BJ (cell line): ENCODE measurements around the gene ARHGAP26. TPM values are rescaled to one million over a fixed set of nuclear protein-coding genes. Genes with fewer than 3 reads are reported as not detected.

ENCODE experiments used
- CTCF ChIA-PET: fragments of 350-600 bp; formaldehyde crosslinking; extraction: SDS; loops from one replicate; lab custom pipeline; 2021; ENCODE audit warnings: antibody characterized with exemption, inconsistent platforms; lab: Yijun Ruan, JAX
- POLR2A ChIA-PET: fragments of 300-600 bp; sonication (Branson Sonifier 250); formaldehyde crosslinking; extraction: SDS; loops from one replicate; lab custom pipeline; 2021; ENCODE audit warnings: antibody characterized with exemption; lab: Charles Lee
- DNase-seq: peaks from one replicate; pipeline ENCODE4 v3.0.0-alpha.2; 2011; ENCODE audit warnings: low read depth
- H3K27me3 ChIP-seq: 2 replicates; pipeline ENCODE4 v1.6.0; 2011; ENCODE audit warnings: low read length; ENCODE audit not compliant: control insufficient read depth, insufficient read depth
- H3K36me3 ChIP-seq: 2 replicates; pipeline ENCODE4 v1.5.1; 2011; ENCODE audit warnings: low read length; ENCODE audit not compliant: control insufficient read depth, insufficient read depth
- H3K4me3 ChIP-seq: 2 replicates; pipeline ENCODE4 v1.5.1; 2011; ENCODE audit warnings: low read depth, mild to moderate bottlenecking, control low read depth, low read length
- CTCF ChIP-seq: IDR thresholded peaks from 2 replicates; pipeline ENCODE4 v1.5.1; 2011; ENCODE audit warnings: low read depth, mild to moderate bottlenecking, control low read depth, inconsistent platforms, low read length, moderate library complexity; ENCODE audit not compliant: insufficient read depth
- polyA plus RNA-seq: library from polyadenylated mRNA; depleted of rRNA; stranded (reverse); fragments of >200 nt; gene quantifications from 2 replicates; pipeline ENCODE4 v1.2.3, GENCODE V29; 2011

ARHGAP26 gene
- polyA plus RNA-seq, 1 experiment: 4.8 TPM

- ChIA-PET CTCF (interaction anchor here (1.0 to 1.1 kb wide), 2 partner anchors 9 to 13 kb away, joined by 3 to 6 read pairs; no protein-coding TSS in a partner anchor), POLR2A (no interaction called here)
Observed at GRCh38 chr5:142935014-142935413, 164.8 kb downstream of the ARHGAP26 start.

GRCh38 chr5:142937374-142937773 lies 167.2 kb downstream of the ARHGAP26 start:
- Histone ChIP-seq H3K4me3 (no peak overlapping the region), H3K36me3 (no peaks in the 10 kb centered on the region), H3K27me3 (no peaks in the 10 kb centered on the region)
- DNase-seq: no peak
- ChIA-PET CTCF (interaction anchor here (1.6 to 2.0 kb wide), 2 partner anchors 11 to 12 kb away, joined by 3 to 4 read pairs; no protein-coding TSS in a partner anchor), POLR2A (no interaction called here)
- no peak for TF ChIP-seq CTCF

More at GRCh38 chr5:142935014-142935413, 164.8 kb downstream of the ARHGAP26 start:
- Histone ChIP-seq H3K4me3 (no peak overlapping the region), H3K27me3 (no peaks in the 10 kb centered on the region), H3K36me3 (no peaks in the 10 kb centered on the region)
- DNase-seq: no peak
- TF ChIP-seq CTCF: no peak

- Histone ChIP-seq H3K36me3 (no peaks in the 10 kb centered on the region), H3K4me3 (no peak overlapping the region), H3K27me3 (no peaks in the 10 kb centered on the region)
- DNase-seq: no peak
- POLR2A ChIA-PET: no interaction called here
- CTCF ChIA-PET: interaction anchor here (1.0 to 2.0 kb wide), 4 partner anchors 10 to 17 kb away, joined by 3 to 5 read pairs (median 4); no protein-coding TSS in a partner anchor
- no peak for TF ChIP-seq CTCF
Observed at GRCh38 chr5:142938266-142938880, 168.2 kb downstream of the ARHGAP26 start.

GRCh38 chr5:142939006-142939405 lies 168.8 kb downstream of the ARHGAP26 start:
- no peaks in the 10 kb centered on the region for H3K36me3 ChIP-seq
- CTCF ChIA-PET: interaction anchor here (1.0 to 2.0 kb wide), 2 partner anchors 14 to 17 kb away, joined by 3 to 5 read pairs; no protein-coding TSS in a partner anchor
- no peak for TF ChIP-seq CTCF
- no peaks in the 10 kb centered on the region for H3K27me3 ChIP-seq
- POLR2A ChIA-PET: no interaction called here
- DNase-seq: no peak
- no peak overlapping the region for H3K4me3 ChIP-seq

GRCh38 chr5:142939884-142940283 lies 169.7 kb downstream of the ARHGAP26 start:
- Histone ChIP-seq H3K27me3 (no peaks in the 10 kb centered on the region), H3K4me3 (no peak overlapping the region), H3K36me3 (no peaks in the 10 kb centered on the region)
- TF ChIP-seq CTCF: no peak
- DNase-seq: no peak
- ChIA-PET POLR2A (no interaction called here), CTCF (interaction anchor here (0.8 to 2.0 kb wide), 2 partner anchors 13 to 19 kb away, joined by 3 to 5 read pairs; no protein-coding TSS in a partner anchor)
